Measurements from ENCODE around the gene RASSF8. TPM values are rescaled to one million over a fixed set of nuclear protein-coding genes. Genes with fewer than 3 reads are reported as not detected.

Gene RASSF8
- total and polyA plus RNA-seq, 2 experiments from 2014 or later, result 11.5 to 30.6 TPM

GRCh38 chr12:26077915-26078702, 119.6 kb downstream of the RASSF8 start:
- Mint-ChIP-seq H3K4me3 (no peak overlapping the region), H3K36me3 (ENCODE audit: low read depth) (peaks cover 11% of the 10 kb centered on the region), H3K27me3 (ENCODE audit: insufficient read depth, low read depth, poor library complexity) (no peaks in the 10 kb centered on the region), H3K4me1 (no peaks in the 10 kb centered on the region), H3K27ac (no peak overlapping the region), H3K9me3 (peaks cover 19% of the 10 kb centered on the region)
- no peaks in the 10 kb centered on the region for H3K9me2 ChIP-seq (ENCODE audit: insufficient read depth)
- no peaks in the 10 kb centered on the region for H3F3A ChIP-seq (replicated peaks; ENCODE audit: low read depth)
- ATAC-seq (no peak), DNase-seq (ENCODE audit: low spot score) (no peak)
- H3K27me3 ChIP-seq (ENCODE audit: insufficient read depth), result no peaks in the 10 kb centered on the region
- H3K4me3 ChIP-seq, result no peak overlapping the region
- H3K79me2 ChIP-seq (replicated peaks; ENCODE audit: insufficient read depth), result no peaks in the 10 kb centered on the region
- TF ChIP-seq, protein P1, sequence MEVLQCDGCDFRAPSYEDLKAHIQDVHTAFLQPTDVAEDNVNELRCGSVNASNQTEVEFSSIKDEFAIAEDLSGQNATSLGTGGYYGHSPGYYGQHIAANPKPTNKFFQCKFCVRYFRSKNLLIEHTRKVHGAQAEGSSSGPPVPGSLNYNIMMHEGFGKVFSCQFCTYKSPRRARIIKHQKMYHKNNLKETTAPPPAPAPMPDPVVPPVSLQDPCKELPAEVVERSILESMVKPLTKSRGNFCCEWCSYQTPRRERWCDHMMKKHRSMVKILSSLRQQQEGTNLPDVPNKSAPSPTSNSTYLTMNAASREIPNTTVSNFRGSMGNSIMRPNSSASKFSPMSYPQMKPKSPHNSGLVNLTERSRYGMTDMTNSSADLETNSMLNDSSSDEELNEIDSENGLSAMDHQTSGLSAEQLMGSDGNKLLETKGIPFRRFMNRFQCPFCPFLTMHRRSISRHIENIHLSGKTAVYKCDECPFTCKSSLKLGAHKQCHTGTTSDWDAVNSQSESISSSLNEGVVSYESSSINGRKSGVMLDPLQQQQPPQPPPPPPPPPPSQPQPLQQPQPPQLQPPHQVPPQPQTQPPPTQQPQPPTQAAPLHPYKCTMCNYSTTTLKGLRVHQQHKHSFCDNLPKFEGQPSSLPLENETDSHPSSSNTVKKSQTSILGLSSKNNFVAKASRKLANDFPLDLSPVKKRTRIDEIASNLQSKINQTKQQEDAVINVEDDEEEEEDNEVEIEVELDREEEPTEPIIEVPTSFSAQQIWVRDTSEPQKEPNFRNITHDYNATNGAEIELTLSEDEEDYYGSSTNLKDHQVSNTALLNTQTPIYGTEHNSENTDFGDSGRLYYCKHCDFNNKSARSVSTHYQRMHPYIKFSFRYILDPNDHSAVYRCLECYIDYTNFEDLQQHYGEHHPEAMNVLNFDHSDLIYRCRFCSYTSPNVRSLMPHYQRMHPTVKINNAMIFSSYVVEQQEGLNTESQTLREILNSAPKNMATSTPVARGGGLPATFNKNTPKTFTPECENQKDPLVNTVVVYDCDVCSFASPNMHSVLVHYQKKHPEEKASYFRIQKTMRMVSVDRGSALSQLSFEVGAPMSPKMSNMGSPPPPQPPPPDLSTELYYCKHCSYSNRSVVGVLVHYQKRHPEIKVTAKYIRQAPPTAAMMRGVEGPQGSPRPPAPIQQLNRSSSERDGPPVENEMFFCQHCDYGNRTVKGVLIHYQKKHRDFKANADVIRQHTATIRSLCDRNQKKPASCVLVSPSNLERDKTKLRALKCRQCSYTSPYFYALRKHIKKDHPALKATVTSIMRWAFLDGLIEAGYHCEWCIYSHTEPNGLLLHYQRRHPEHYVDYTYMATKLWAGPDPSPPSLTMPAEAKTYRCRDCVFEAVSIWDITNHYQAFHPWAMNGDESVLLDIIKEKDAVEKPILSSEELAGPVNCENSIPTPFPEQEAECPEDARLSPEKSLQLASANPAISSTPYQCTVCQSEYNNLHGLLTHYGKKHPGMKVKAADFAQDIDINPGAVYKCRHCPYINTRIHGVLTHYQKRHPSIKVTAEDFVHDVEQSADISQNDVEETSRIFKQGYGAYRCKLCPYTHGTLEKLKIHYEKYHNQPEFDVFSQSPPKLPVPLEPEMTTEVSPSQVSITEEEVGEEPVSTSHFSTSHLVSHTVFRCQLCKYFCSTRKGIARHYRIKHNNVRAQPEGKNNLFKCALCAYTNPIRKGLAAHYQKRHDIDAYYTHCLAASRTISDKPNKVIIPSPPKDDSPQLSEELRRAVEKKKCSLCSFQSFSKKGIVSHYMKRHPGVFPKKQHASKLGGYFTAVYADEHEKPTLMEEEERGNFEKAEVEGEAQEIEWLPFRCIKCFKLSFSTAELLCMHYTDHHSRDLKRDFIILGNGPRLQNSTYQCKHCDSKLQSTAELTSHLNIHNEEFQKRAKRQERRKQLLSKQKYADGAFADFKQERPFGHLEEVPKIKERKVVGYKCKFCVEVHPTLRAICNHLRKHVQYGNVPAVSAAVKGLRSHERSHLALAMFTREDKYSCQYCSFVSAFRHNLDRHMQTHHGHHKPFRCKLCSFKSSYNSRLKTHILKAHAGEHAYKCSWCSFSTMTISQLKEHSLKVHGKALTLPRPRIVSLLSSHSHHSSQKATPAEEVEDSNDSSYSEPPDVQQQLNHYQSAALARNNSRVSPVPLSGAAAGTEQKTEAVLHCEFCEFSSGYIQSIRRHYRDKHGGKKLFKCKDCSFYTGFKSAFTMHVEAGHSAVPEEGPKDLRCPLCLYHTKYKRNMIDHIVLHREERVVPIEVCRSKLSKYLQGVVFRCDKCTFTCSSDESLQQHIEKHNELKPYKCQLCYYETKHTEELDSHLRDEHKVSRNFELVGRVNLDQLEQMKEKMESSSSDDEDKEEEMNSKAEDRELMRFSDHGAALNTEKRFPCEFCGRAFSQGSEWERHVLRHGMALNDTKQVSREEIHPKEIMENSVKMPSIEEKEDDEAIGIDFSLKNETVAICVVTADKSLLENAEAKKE (CRISPR knock-in tag; IDR thresholded peaks at IDR 0.05), result no peak
- TF ChIP-seq ZNF331 (CRISPR knock-in tag; IDR thresholded peaks at IDR 0.05; ENCODE audit: low read depth) (no peak), EZH2phosphoT487 (IDR thresholded peaks at IDR 0.05; ENCODE audit: unreplicated experiment) (no peak), STAT1 (IDR thresholded peaks at IDR 0.05; ENCODE audit: unreplicated experiment) (no peak), POLR2AphosphoS5 (IDR thresholded peaks at IDR 0.05; ENCODE audit: low read depth) (no peak), EZH2 (IDR thresholded peaks at IDR 0.05; ENCODE audit: low read depth, unreplicated experiment) (no peak), CTCF (conservative IDR thresholded peaks at IDR 0.05; ENCODE audit: low read depth in 2 of 2) (no peak)
- no peaks in the 10 kb centered on the region for H3K36me3 ChIP-seq (ENCODE audit: insufficient read depth)
- no peak overlapping the region for H2AFZ ChIP-seq
- no peaks in the 10 kb centered on the region for H3K4me1 ChIP-seq (ENCODE audit: insufficient read depth)
- no peak overlapping the region for H3K27ac ChIP-seq (ENCODE audit: low read depth)
- H3K4me2 ChIP-seq, result no peak overlapping the region
- H4K20me1 ChIP-seq (replicated peaks; ENCODE audit: insufficient read depth), result no peaks in the 10 kb centered on the region
